GM12873 (cell line): ENCODE data around the gene HMGN4.

Experiments
- CTCF ChIP-seq: IDR thresholded peaks from 2 replicates; pipeline ENCODE4 v1.5.1; 2012; ENCODE audit warnings: low read depth, mild to moderate bottlenecking, moderate library complexity, low read length, control low read depth; ENCODE audit not compliant: insufficient read depth; ENCODE audit errors: missing control alignments

HMGN4 gene

DNA sequence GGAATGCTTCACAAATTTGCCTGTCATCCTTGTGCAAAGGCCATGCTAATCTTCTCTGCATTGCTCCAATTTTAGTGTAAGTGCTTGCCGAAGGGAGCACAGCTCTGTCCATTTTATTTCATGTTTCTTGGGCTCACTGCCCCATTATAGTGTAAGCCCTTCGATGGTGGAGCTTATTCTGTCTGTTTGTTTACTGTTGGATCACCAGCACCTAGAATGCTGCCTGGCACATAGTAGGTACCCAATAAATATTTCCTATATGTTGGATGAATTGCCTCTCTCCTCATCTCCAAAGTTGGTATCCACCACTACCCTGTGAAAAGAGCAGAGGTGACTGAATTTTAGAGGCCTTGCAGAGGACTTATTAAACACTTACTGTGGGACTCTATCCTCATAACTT lies 18.8 kb upstream of the HMGN4 start:
- TF ChIP-seq CTCF: no peak

DNA sequence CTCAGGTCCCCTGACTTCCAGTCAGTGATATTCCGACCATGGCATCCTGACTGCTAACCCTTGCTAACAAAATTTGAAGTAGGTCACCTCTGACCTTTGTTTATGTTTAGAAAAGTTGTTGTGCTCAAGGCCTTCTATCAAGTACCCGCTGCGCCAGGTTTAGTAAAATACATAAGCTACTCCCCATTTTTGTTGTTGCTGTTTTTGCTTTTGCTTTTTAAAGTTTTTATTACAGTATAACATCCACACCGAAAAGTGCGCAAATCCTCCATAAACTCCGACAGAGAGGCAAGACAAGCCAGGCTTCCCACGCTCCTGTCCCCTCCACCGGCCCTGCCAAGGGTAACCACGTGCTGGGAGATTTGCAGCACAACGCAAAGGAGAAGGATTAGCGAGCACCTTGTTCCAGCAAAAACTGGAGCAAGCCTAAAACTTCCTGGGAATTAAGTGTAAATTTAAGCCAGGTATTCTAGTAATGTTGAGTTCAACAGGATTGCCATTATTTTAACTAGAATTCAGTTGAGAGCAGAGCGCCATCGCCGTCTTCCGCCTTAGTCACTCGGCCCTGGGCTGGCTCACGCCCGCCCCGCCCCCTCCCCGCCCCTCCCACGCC lies 17.8 kb upstream of the HMGN4 start:
- no peak for TF ChIP-seq CTCF

DNA sequence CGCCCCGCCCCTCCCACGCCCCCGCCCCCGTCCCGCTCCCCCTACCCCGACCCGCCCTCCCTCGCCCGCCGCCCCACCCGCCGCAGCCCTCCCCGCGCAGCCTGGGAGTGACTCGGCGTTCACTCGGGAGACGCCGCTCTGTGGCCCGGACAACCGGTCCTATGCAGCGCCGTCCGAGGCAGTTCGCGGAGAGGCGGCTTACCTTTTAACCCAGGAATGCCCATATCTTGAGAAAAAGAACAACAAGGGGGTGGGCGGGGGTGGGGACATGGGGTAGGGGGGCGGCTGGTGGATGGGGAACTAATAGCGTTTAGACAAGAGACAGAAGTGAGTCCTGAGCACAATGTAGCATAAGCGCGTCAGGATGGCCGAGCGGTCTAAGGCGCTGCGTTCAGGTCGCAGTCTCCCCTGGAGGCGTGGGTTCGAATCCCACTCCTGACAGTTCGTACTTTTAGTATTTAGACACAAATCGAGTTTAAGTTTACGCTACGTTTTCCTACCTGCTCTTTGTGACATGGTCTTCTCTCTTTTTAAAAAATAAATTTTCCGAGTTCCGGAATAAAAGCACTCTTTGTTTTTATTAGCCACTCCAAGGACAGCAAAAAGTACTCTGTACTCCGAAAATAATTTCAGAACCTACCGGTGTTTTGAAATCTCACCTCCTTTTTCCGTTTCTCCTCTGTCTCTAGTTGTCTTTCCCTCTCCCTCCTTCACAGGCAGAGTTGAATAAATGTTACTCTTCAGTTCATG lies 17.1 kb upstream of the HMGN4 start:
- no peak for TF ChIP-seq CTCF

GRCh38 chr6:26521600-26522391 lies 16.4 kb upstream of the HMGN4 start:
- TF ChIP-seq CTCF: peak; percentile 47

- no peak for TF ChIP-seq CTCF
Measured at GRCh38 chr6:26524722-26525370, 13.3 kb upstream of the HMGN4 start.

DNA sequence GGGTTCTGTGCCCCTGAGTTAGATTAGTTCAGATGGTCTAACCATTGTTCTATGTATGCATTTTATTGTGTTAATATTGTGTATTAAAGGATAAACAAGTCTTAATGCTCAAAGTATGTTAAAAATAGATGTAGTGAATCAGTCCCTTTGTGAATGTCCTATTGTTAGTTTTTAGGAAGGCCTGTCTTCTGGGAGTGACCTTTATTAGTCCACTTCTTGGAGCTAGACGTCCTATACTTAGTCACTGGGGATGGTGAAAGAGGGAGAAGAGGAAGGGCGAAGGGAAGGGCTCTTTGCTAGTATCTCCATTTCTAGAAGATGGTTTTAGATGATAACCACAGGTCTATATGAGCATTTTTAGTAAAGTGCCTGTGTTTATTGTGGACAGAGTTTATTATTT lies 12.3 kb upstream of the HMGN4 start:
- TF ChIP-seq CTCF: no peak

- TF ChIP-seq CTCF: no peak
Measured at GRCh38 chr6:26526928-26527327, 11.2 kb upstream of the HMGN4 start.
